HL-60 (cell line): Measurements from ENCODE around the gene RECQL5.

Experiments used
- DNase-seq, 2 experiments: peaks; one replicate each; pipeline ENCODE4 v3.0.0-alpha.2; 2010 to 2020; ENCODE audit warnings: low read depth in 1 of 2, low spot score in 1 of 2
- H3K27ac ChIP-seq: fragments of 250-450 bp; sonication (Bioruptor Pico); replicated peaks from 2 replicates; pipeline ENCODE4 v1.5.1; 2020; ENCODE audit warnings: mild to moderate bottlenecking, moderate library complexity
- H3K27me3 ChIP-seq: fragments of 250-450 bp; sonication (Bioruptor Pico); 2 replicates; pipeline ENCODE4 v1.5.1; 2021; ENCODE audit warnings: mild to moderate bottlenecking, moderate library complexity; ENCODE audit not compliant: insufficient read depth, poor library complexity, severe bottlenecking
- H3K4me3 ChIP-seq: replicated peaks from 2 replicates; pipeline ENCODE4 v1.5.1; 2011; ENCODE audit warnings: mild to moderate bottlenecking, control low read depth, low read length; ENCODE audit not compliant: insufficient read depth
- GABPA ChIP-seq: IDR thresholded peaks from 2 replicates; pipeline ENCODE4 v1.6.1; 2012; ENCODE audit warnings: low read depth
- POLR2AphosphoS5 ChIP-seq: IDR thresholded peaks from 2 replicates; pipeline ENCODE4 v1.6.1; 2012; ENCODE audit warnings: low read depth
- SPI1 ChIP-seq: IDR thresholded peaks from 2 replicates; pipeline ENCODE4 v1.6.1; 2012; ENCODE audit warnings: low read depth, mild to moderate bottlenecking, borderline replicate concordance
- TF ChIP-seq, protein P1 (sequence below): IDR thresholded peaks from 2 replicates; pipeline ENCODE4 v1.6.1; 2012; ENCODE audit warnings: low read depth; ENCODE audit not compliant: insufficient replicate concordance
- TF ChIP-seq, protein P2 (sequence below): IDR thresholded peaks from one replicate; pipeline ENCODE4 v1.5.1; 2011; ENCODE audit warnings: low read length, control low read depth, inconsistent platforms; ENCODE audit not compliant: insufficient read depth

The RECQL5 gene

DNA sequence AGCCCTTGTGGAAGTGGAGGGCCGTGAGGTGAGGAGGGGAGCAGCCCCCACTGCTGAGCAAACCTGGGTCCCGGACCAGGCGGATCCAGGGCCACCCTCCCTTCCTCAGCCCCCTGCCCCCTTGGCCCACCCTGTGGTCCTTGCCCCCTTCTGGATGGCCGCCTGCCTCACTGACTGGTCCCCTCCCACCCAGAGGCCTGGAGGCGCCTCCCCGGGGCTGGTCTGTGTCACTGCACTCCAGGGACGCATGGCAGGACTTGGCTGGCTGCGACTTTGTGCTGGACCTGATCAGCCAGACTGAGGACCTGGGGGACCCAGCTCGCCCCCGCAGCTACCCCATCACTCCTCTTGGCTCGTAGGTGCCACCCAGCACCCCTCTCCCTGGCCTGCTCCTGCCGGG, 52.9 kb downstream of the RECQL5 start:
- Histone ChIP-seq H3K27me3 (no peaks in the 10 kb centered on the region), H3K4me3 (no peak overlapping the region), H3K27ac (no peak overlapping the region)
- no peak for TF ChIP-seq POLR2AphosphoS5
- TF ChIP-seq, protein P1, sequence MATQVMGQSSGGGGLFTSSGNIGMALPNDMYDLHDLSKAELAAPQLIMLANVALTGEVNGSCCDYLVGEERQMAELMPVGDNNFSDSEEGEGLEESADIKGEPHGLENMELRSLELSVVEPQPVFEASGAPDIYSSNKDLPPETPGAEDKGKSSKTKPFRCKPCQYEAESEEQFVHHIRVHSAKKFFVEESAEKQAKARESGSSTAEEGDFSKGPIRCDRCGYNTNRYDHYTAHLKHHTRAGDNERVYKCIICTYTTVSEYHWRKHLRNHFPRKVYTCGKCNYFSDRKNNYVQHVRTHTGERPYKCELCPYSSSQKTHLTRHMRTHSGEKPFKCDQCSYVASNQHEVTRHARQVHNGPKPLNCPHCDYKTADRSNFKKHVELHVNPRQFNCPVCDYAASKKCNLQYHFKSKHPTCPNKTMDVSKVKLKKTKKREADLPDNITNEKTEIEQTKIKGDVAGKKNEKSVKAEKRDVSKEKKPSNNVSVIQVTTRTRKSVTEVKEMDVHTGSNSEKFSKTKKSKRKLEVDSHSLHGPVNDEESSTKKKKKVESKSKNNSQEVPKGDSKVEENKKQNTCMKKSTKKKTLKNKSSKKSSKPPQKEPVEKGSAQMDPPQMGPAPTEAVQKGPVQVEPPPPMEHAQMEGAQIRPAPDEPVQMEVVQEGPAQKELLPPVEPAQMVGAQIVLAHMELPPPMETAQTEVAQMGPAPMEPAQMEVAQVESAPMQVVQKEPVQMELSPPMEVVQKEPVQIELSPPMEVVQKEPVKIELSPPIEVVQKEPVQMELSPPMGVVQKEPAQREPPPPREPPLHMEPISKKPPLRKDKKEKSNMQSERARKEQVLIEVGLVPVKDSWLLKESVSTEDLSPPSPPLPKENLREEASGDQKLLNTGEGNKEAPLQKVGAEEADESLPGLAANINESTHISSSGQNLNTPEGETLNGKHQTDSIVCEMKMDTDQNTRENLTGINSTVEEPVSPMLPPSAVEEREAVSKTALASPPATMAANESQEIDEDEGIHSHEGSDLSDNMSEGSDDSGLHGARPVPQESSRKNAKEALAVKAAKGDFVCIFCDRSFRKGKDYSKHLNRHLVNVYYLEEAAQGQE: no peak
- no peak for DNase-seq

DNA sequence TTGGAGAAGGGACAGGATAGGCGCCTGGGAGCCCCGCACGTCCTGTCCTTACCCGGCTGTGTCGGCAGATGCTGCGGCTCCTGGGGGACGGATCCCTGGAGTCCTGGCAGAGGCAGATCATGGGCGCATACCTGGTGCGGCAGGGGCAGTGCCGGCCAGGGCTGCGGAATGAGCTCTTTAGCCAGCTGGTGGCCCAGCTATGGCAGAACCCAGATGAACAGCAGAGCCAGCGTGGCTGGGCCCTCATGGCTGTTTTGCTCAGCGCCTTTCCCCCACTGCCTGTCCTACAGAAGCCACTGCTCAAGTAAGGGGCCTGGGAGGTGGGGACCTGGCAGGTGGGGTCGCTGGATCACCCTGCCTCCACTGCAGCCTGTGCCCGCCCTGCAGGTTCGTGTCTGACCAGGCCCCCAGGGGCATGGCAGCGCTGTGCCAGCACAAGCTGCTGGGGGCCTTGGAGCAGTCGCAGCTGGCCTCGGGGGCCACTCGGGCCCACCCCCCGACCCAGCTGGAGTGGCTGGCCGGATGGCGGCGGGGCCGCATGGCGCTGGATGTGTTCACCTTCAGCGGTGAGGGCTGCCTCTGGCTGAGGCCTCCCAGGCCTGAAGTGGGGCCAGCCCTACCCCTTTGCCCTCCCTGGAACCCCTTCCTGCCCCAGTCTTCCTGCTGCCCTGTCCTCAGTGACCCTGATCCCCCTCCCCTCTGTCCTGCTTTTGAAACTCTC, 53.9 kb downstream of the RECQL5 start:
- no peak overlapping the region for H3K4me3 ChIP-seq
- H3K27me3 ChIP-seq: no peaks in the 10 kb centered on the region
- TF ChIP-seq GABPA (no peak), POLR2AphosphoS5 (no peak), SPI1 (no peak)
- DNase-seq: no peak
- H3K27ac ChIP-seq: no peak overlapping the region

DNA sequence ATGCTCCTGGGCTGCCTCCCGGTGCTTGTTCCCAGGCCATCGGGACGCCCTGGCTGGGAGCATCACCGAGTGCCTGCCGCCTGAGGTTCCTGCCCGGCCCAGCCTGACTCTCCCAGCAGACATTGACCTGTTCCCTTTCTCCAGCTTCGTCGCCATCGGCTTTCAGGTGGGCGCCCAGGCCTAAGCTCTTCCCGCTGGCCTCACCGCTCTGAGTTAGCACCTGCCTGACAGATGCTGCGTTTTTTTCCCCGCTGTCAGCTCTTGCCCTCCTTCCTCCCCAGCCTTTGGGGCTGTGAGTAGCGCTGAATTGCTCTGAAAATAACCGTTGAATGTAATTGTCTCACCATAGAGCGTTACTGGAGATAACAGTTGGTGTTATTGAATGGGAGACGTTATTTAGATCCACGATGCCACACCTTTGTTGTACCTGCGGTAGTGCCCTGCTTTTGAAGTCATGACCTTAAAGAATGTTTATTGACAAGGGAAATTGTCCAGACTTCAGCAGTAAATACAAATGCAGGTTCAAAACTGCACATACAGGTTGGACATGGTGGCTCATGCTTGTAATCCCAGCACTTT, 55.0 kb downstream of the RECQL5 start:
- no peak overlapping the region for H3K4me3 ChIP-seq
- DNase-seq: no peak
- H3K27me3 ChIP-seq: no peaks in the 10 kb centered on the region
- H3K27ac ChIP-seq: no peak overlapping the region
- TF ChIP-seq SPI1: no peak
- no peak for TF ChIP-seq GABPA
- TF ChIP-seq, protein P2, sequence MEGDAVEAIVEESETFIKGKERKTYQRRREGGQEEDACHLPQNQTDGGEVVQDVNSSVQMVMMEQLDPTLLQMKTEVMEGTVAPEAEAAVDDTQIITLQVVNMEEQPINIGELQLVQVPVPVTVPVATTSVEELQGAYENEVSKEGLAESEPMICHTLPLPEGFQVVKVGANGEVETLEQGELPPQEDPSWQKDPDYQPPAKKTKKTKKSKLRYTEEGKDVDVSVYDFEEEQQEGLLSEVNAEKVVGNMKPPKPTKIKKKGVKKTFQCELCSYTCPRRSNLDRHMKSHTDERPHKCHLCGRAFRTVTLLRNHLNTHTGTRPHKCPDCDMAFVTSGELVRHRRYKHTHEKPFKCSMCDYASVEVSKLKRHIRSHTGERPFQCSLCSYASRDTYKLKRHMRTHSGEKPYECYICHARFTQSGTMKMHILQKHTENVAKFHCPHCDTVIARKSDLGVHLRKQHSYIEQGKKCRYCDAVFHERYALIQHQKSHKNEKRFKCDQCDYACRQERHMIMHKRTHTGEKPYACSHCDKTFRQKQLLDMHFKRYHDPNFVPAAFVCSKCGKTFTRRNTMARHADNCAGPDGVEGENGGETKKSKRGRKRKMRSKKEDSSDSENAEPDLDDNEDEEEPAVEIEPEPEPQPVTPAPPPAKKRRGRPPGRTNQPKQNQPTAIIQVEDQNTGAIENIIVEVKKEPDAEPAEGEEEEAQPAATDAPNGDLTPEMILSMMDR: no peak
- TF ChIP-seq, protein P1: no peak
- no peak for TF ChIP-seq POLR2AphosphoS5

DNA sequence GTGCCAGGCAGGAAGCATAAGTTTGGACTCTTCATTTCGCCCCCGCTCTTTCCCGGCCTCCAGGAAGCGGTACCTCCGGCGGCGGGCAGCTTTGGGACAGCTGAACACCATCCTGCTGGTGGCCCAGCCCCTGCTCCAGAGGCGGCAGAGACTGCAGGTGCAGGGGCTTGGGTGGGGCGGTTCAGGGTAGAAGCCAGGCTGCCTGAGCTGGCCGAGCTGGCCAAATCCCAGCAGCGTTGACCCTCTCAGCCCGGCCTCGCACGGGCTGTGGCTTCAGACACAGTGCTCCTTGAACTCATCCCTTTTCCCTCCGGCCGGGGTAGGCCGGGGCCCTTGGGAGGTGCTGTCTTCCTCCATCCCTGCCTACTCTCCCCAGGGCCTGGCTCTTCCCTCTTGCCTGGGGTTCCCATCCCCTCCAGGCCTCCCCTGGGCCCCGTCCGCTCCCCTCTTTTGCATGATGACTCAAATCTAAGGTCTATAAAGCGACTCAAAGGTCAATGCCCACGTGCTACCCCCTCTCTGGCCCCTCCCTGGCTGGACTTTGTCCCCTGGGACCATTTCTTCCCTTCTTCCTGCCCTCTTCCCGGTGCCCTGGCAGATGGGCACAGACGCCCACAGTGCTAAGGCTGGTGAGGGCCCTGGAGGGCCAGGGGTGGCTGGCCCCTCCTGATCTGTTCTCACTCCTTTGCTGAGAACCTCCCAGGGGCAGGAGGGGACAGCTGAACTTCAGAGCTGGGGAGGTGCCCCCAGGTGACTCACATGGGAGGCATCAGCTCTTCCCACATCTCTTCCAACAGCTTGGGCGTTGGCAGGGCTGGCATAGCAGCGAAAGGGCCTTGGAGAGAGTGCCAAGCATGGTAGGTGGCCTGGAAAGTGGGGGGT, 56.6 kb downstream of the RECQL5 start:
- no peaks in the 10 kb centered on the region for H3K27me3 ChIP-seq
- TF ChIP-seq, protein P1: no peak
- TF ChIP-seq POLR2AphosphoS5 (no peak), GABPA (no peak), SPI1 (no peak)
- TF ChIP-seq, protein P2: no peak
- no peak overlapping the region for H3K27ac ChIP-seq
- no peak overlapping the region for H3K4me3 ChIP-seq
- no peak for DNase-seq
